CD4-positive, alpha-beta T cell treated with Interleukin-2 at 100 ng/mL for 4 hours (primary cell): Measurements from ENCODE around the gene PTPN14.

Experiments used
- DNase-seq: peaks from one replicate; pipeline ENCODE4 v3.0.0-alpha.2; 2020; ENCODE audit warnings: low spot score

PTPN14 gene

GRCh38 chr1:214475746-214476145, 75.7 kb downstream of the PTPN14 start:
- DNase-seq, result no peak

- DNase-seq, result no peak
These were observed 76.1 kb downstream of the PTPN14 start for GRCh38 chr1:214475331-214475730.

- no peak for DNase-seq
These were observed 76.9 kb downstream of the PTPN14 start for GRCh38 chr1:214474467-214474866.

GRCh38 chr1:214473862-214474261, 77.5 kb downstream of the PTPN14 start:
- DNase-seq, result no peak

- DNase-seq, result no peak
These were observed 78.0 kb downstream of the PTPN14 start for GRCh38 chr1:214473387-214473786.

- DNase-seq, result no peak
These were observed 79.0 kb downstream of the PTPN14 start for GRCh38 chr1:214472364-214472763.

- no peak for DNase-seq
These were observed 79.9 kb downstream of the PTPN14 start for GRCh38 chr1:214471458-214471857.

- DNase-seq, result no peak
These were observed 81.3 kb downstream of the PTPN14 start for GRCh38 chr1:214470132-214470531.

- DNase-seq, result no peak
These were observed 82.1 kb downstream of the PTPN14 start for GRCh38 chr1:214469290-214469689.

- DNase-seq, result no peak
These were observed 84.3 kb downstream of the PTPN14 start for GRCh38 chr1:214467078-214467585.

GRCh38 chr1:214466403-214467077, 84.9 kb downstream of the PTPN14 start:
- DNase-seq, result no peak

GRCh38 chr1:214464445-214465287, 86.7 kb downstream of the PTPN14 start:
- DNase-seq, result no peak

GRCh38 chr1:214463596-214463995, 87.8 kb downstream of the PTPN14 start:
- no peak for DNase-seq

GRCh38 chr1:214462882-214463281, 88.5 kb downstream of the PTPN14 start:
- no peak for DNase-seq

GRCh38 chr1:214461305-214461704, 90.1 kb downstream of the PTPN14 start:
- no peak for DNase-seq

- no peak for DNase-seq
These were observed 91.0 kb downstream of the PTPN14 start for GRCh38 chr1:214460304-214460916.

- no peak for DNase-seq
These were observed 91.5 kb downstream of the PTPN14 start for GRCh38 chr1:214459895-214460294.

- no peak for DNase-seq
These were observed 92.9 kb downstream of the PTPN14 start for GRCh38 chr1:214458541-214458940.

- DNase-seq, result no peak
These were observed 95.2 kb downstream of the PTPN14 start for GRCh38 chr1:214455971-214456867.

GRCh38 chr1:214455479-214455878, 95.9 kb downstream of the PTPN14 start:
- DNase-seq, result no peak

- no peak for DNase-seq
These were observed 96.6 kb downstream of the PTPN14 start for GRCh38 chr1:214454569-214455396.
